HG03045 (cell line): ENCODE results near the gene CALHM1.
"Not testable (repeated sequence)": the region's sequence is repeated elsewhere in the genome, so short reads cannot be mapped to it uniquely, and the experiment has no call there.

Source experiments
- ATAC-seq: cut with Tn5 transposase; IDR thresholded peaks from one replicate; pipeline ENCODE4 v1.9.1; 2021; ENCODE audit warnings: mild to moderate bottlenecking, moderate library complexity; ENCODE audit not compliant: unreplicated experiment

CALHM1 gene

GRCh38 chr10:103433858-103434257 lies 24.8 kb downstream of the CALHM1 start:
- no peak for ATAC-seq

GRCh38 chr10:103431902-103432301 lies 26.8 kb downstream of the CALHM1 start:
- no peak for ATAC-seq

- no peak for ATAC-seq
Observed at GRCh38 chr10:103429647-103430046, 29.1 kb downstream of the CALHM1 start.

- ATAC-seq = no peak
Observed at GRCh38 chr10:103428989-103429643, 29.6 kb downstream of the CALHM1 start.

GRCh38 chr10:103427866-103428265 lies 30.8 kb downstream of the CALHM1 start:
- no peak for ATAC-seq

GRCh38 chr10:103423748-103424147 lies 35.0 kb downstream of the CALHM1 start:
- no peak for ATAC-seq

GRCh38 chr10:103419101-103419500 lies 39.6 kb downstream of the CALHM1 start:
- no peak for ATAC-seq

GRCh38 chr10:103417601-103418000 lies 41.1 kb downstream of the CALHM1 start:
- no peak for ATAC-seq

GRCh38 chr10:103417148-103417469 lies 41.6 kb downstream of the CALHM1 start:
- ATAC-seq = not testable (repeated sequence)

- ATAC-seq = no peak
Observed at GRCh38 chr10:103416436-103417147, 42.1 kb downstream of the CALHM1 start.

GRCh38 chr10:103415581-103415980 lies 43.1 kb downstream of the CALHM1 start:
- no peak for ATAC-seq

GRCh38 chr10:103413564-103413963 lies 45.1 kb downstream of the CALHM1 start:
- no peak for ATAC-seq
